Prostate gland (tissue), 2 donors: Measurements from ENCODE around the gene RRP8.

Experiments
- CTCF ChIP-seq, 4 experiments: fragments of 200-600 bp in 2 of 4; fragments of 450-650 bp in 2 of 4; sonication (generic) in 2 of 4; IDR thresholded peaks; 1 replicate in 3 of 4; 2 replicates in 1 of 4; pipeline ENCODE4 v1.5.1; 2016 to 2019; ENCODE audit warnings: antibody characterized with exemption in 4 of 4, mild to moderate bottlenecking in 2 of 4, moderate library complexity in 2 of 4
- POLR2AphosphoS5 ChIP-seq: sonication (generic); formaldehyde crosslinking; IDR thresholded peaks from one replicate; pipeline ENCODE4 v1.6.1; 2017; ENCODE audit warnings: antibody characterized with exemption

GRCh38 chr11:6637871-6638270 lies 34.5 kb upstream of the RRP8 start:
- TF ChIP-seq CTCF (IDR thresholded peaks at IDR 0.05) (no peak), POLR2AphosphoS5 (no peak)
